NT2/D1 (cell line): ENCODE measurements around the gene BBX.

Source experiments
- SUZ12 ChIP-seq: IDR thresholded peaks from 2 replicates; pipeline ENCODE4 v1.6.1; 2011; ENCODE audit not compliant: insufficient read length, insufficient read depth; ENCODE audit errors: extremely low read depth
- YY1 ChIP-seq: IDR thresholded peaks from 2 replicates; pipeline ENCODE4 v1.6.1; 2011; ENCODE audit not compliant: insufficient read length, insufficient read depth

GRCh38 chr3:107842940-107843339 is 320.2 kb downstream of the BBX start:
- no peak for TF ChIP-seq SUZ12
- TF ChIP-seq YY1, result no peak
